Transverse colon (tissue), 4 donors: ENCODE data around the gene ARL16. TPM values are rescaled to one million over a fixed set of nuclear protein-coding genes. Genes with fewer than 3 reads are reported as not detected.

Experiments
- DNase-seq: peaks from one replicate; pipeline ENCODE4 v3.0.0-alpha.2; 2019
- H3K27ac ChIP-seq, 4 donors: fragments of 200-600 bp; sonication (generic); 2 replicates each; pipeline ENCODE4 v1.5.1; 2016 to 2018; ENCODE audit warnings: inconsistent platforms in 4 of 4
- H3K27me3 ChIP-seq: fragments of 200-600 bp; sonication (generic); 2 replicates; pipeline ENCODE4 v1.5.1; 2017; ENCODE audit warnings: inconsistent platforms
- H3K36me3 ChIP-seq, 4 donors: fragments of 200-600 bp; sonication (generic); 2 replicates each; pipeline ENCODE4 v1.5.1; 2017 to 2019; ENCODE audit warnings: inconsistent platforms in 4 of 4
- H3K4me1 ChIP-seq, 4 donors: fragments of 200-600 bp; sonication (generic); 2 replicates each; pipeline ENCODE4 v1.5.1; 2017 to 2020; ENCODE audit warnings: inconsistent platforms in 4 of 4
- H3K4me3 ChIP-seq, 4 donors: fragments of 200-600 bp; sonication (generic); 1 replicate in 1 of 4; 2 replicates in 3 of 4; pipeline versions ENCODE4 v1.5.1 to v1.6.1; 2017 to 2019; ENCODE audit warnings: inconsistent platforms in 4 of 4
- H3K9me3 ChIP-seq, 2 donors: fragments of 200-600 bp; sonication (generic); 2 replicates each; pipeline ENCODE4 v1.5.1; 2017 to 2019; ENCODE audit warnings: inconsistent platforms in 2 of 2
- EP300 ChIP-seq: sonication (generic); formaldehyde crosslinking; IDR thresholded peaks from one replicate; pipeline ENCODE4 v1.6.1; 2017; ENCODE audit warnings: antibody characterized with exemption, low read depth
- POLR2A ChIP-seq: fragments of 450-650 bp; IDR thresholded peaks from one replicate; pipeline ENCODE4 v1.6.1; 2016; ENCODE audit warnings: antibody characterized with exemption, mild to moderate bottlenecking, moderate library complexity
- POLR2AphosphoS5 ChIP-seq, 3 donors: sonication (generic); formaldehyde crosslinking; IDR thresholded peaks; one replicate each; pipeline ENCODE4 v1.6.1; 2016; ENCODE audit warnings: antibody characterized with exemption in 3 of 3
- WGBS, 2 donors: methylation state at CpG; one replicate each; pipeline ENCODE4 v1.1.5; 2018; ENCODE audit warnings: low coverage in 1 of 2; 5-methylcytosine and 5-hydroxymethylcytosine counted together
- in situ Hi-C, 4 donors: fragments of 200-750 bp; cut with MboI; loops; one replicate each; pipeline versions ENCODE4 v1.15.0 to v1.15.1; 2017; ENCODE audit warnings: low sequenced_read_pairs in 3 of 4, low pct_ligation_motif_present in 1 of 4, low pct_unique_long_range_greater_than_20kb in 1 of 4
- intact Hi-C: fragments of 100-400 bp; cut with DNase I; formaldehyde crosslinking; loops from one replicate; pipeline ENCODE4 v1.15.1; 2023; ENCODE audit warnings: low total_unique reads
- total RNA-seq, 4 donors: library from RNA; depleted of rRNA; stranded (reverse); fragments of >200 nt; gene quantifications; one replicate each; pipeline ENCODE4 v1.1.0, GENCODE V29; 2016
- TF ChIP-seq, protein P1 (sequence below), 5 experiments: fragments of 200-600 bp in 3 of 5; fragments of 450-650 bp in 2 of 5; sonication (generic) in 3 of 5; IDR thresholded peaks; 1 replicate in 2 of 5; 2 replicates in 3 of 5; pipeline ENCODE4 v1.5.1; 2016 to 2017; ENCODE audit warnings: antibody characterized with exemption in 5 of 5, inconsistent platforms in 3 of 5, mild to moderate bottlenecking in 2 of 5, moderate library complexity in 1 of 5

The ARL16 gene
- total RNA-seq, 4 donors from 2014 or later = 16.3 to 52.0 (median 33.1) TPM

DNA sequence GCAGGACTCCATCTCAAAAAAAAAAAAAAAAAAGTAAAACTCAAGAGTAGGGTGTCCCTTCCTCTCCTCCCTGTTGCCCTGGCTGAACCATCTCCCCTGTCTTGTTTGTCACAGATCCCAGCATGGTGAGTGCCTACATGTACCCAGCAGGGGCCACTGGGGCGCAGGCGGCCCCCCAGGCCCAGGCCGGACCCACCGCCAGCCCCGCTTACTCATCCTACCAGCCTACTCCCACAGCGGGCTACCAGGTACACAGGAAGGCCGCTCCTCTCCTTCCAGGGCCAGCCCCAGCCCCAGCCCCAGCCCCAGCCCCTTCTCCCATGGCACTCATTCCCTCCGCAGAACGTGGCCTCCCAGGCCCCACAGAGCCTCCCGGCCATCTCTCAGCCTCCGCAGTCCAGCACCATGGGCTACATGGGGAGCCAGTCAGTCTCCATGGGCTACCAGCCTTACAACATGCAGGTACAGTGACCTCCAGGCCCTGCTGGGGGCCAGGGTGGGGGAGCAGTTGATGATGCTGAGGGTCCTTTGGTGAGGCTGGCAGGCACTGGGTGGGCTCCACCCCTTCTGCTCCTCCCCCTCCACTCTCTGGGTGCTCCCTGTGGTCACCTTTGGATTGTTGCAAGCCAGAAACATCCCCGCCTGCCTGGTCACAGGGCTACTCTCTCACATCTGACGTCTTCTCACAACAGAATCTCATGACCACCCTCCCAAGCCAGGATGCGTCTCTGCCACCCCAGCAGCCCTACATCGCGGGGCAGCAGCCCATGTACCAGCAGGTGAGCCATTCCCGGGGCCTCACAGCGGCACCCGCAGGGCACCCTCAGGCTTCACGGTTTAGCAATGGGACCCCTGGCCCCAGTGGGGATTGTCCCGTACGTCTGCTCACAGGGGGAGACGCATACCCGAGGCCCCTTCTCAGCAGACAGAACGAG lies 17.0 kb upstream of the ARL16 start:
- intact Hi-C loops = no loop called here
- WGBS, 2 donors = 80 to 86% methylated on average over 1 to 25 of the region's 25 CpGs
- H3K4me3 ChIP-seq = no peak overlapping the region
- peaks cover 0 to 34% (median 10%) of the 10 kb centered on the region in 4 donors for H3K36me3 ChIP-seq
- no peaks in the 10 kb centered on the region for H3K27me3 ChIP-seq
- peaks cover 21 to 36% (median 30%) of the 10 kb centered on the region in 4 donors for H3K4me1 ChIP-seq
- no peaks in the 10 kb centered on the region for H3K9me3 ChIP-seq
- in situ Hi-C loops = no loop called here
- no peak overlapping the region for H3K27ac ChIP-seq
- TF ChIP-seq, protein P1, sequence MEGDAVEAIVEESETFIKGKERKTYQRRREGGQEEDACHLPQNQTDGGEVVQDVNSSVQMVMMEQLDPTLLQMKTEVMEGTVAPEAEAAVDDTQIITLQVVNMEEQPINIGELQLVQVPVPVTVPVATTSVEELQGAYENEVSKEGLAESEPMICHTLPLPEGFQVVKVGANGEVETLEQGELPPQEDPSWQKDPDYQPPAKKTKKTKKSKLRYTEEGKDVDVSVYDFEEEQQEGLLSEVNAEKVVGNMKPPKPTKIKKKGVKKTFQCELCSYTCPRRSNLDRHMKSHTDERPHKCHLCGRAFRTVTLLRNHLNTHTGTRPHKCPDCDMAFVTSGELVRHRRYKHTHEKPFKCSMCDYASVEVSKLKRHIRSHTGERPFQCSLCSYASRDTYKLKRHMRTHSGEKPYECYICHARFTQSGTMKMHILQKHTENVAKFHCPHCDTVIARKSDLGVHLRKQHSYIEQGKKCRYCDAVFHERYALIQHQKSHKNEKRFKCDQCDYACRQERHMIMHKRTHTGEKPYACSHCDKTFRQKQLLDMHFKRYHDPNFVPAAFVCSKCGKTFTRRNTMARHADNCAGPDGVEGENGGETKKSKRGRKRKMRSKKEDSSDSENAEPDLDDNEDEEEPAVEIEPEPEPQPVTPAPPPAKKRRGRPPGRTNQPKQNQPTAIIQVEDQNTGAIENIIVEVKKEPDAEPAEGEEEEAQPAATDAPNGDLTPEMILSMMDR (IDR thresholded peaks at IDR 0.05) = no peak
- TF ChIP-seq POLR2A (no peak), EP300 (no peak), POLR2AphosphoS5 (IDR thresholded peaks at IDR 0.05) (no peak)
- no peak for DNase-seq

DNA sequence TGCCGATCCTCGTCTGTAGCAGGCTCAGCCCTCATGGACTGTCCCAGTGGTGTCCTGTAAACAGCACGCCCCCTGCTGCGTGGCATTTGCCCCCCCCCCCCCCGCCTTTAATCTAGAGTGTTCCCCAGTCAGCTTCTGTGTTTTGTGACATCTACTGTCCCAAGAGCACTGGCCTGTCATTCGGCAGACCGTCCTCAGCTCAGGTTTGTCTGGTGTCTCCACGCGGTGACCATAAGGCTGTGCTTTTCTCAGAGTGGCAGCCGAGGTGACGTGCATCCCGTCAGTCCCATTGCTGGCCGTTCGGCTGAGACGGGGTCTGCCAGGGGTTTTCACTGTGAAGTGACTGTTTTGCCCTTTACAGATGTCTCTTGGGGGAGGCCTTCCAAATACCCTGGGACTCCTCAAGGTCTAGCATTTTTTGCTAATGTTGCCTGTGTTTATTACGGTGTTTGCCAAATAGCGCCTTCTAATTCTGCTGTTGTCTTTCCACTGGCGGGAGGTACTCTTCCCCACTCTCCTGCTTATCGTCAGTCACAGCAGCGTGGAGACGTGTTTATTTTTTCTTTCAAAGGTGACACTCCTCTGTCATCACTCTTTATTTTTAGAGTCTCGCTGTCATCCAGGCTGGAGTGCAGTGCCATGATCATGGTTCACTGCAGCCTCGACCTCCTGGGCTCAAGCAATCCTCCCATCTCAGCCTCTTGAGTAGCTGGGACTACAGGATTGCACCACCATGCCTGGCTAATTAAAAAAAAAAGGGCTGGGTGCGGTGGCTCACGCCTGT lies 13.9 kb upstream of the ARL16 start:
- DNase-seq = no peak
- in situ Hi-C loops = no loop called here
- Histone ChIP-seq H3K4me1 (peaks cover 13 to 21% (median 15%) of the 10 kb centered on the region in 4 donors), H3K27me3 (no peaks in the 10 kb centered on the region), H3K9me3 (no peaks in the 10 kb centered on the region), H3K36me3 (peaks cover 0 to 60% (median 23%) of the 10 kb centered on the region in 4 donors), H3K27ac (no peak overlapping the region), H3K4me3 (no peak overlapping the region)
- TF ChIP-seq, protein P1 (IDR thresholded peaks at IDR 0.05) = no peak
- TF ChIP-seq POLR2AphosphoS5 (IDR thresholded peaks at IDR 0.05) (no peak), EP300 (no peak), POLR2A (no peak)
- 76 to 84% methylated on average over 7 to 24 of the region's 25 CpGs for WGBS, 2 donors
- intact Hi-C loops = no loop called here

DNA sequence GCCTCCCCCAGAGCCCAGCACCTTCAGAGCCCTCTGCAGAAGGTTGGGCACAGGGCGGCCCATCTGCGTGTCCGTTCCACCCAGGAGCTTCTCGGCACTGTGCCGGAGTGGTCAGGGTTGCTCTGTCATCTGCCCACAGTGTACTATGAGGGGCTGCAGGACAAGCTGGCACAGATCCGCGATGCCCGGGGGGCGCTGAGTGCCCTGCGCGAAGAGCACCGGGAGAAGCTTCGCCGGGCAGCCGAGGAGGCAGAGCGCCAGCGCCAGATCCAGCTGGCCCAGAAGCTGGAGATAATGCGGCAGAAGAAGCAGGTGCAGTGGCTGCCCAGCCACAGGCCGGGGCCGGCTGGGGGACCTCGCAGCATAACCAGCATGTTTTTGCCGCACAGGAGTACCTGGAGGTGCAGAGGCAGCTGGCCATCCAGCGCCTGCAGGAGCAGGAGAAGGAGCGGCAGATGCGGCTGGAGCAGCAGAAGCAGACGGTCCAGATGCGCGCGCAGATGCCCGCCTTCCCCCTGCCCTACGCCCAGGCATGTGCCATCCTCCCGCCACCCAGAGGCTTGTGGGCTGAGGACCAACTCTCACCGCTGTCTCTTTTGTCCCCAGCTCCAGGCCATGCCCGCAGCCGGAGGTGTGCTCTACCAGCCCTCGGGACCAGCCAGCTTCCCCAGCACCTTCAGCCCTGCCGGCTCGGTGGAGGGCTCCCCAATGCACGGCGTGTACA lies 12.8 kb upstream of the ARL16 start:
- TF ChIP-seq POLR2AphosphoS5 (IDR thresholded peaks at IDR 0.05) = no peak
- no peak for TF ChIP-seq POLR2A
- TF ChIP-seq, protein P1 (IDR thresholded peaks at IDR 0.05) = no peak
- TF ChIP-seq EP300 = no peak
- Histone ChIP-seq H3K4me1 (peaks cover 3 to 10% (median 4%) of the 10 kb centered on the region in 4 donors), H3K27ac (no peak overlapping the region), H3K36me3 (peaks cover 0 to 69% (median 28%) of the 10 kb centered on the region in 4 donors), H3K27me3 (no peaks in the 10 kb centered on the region), H3K9me3 (no peaks in the 10 kb centered on the region), H3K4me3 (no peak overlapping the region)
- in situ Hi-C loops (no loop called here), intact Hi-C loops (no loop called here)
- 95 to 100% methylated on average over 3 to 34 of the region's 40 CpGs for WGBS, 2 donors
- DNase-seq = no peak
